NCI-H2171 (cell line): ENCODE results near the gene GATA3.

Source experiments
- DNase-seq: peaks from one replicate; lab custom pipeline; 2025; lab: John Stamatoyannopoulos, UW

The GATA3 gene

DNA sequence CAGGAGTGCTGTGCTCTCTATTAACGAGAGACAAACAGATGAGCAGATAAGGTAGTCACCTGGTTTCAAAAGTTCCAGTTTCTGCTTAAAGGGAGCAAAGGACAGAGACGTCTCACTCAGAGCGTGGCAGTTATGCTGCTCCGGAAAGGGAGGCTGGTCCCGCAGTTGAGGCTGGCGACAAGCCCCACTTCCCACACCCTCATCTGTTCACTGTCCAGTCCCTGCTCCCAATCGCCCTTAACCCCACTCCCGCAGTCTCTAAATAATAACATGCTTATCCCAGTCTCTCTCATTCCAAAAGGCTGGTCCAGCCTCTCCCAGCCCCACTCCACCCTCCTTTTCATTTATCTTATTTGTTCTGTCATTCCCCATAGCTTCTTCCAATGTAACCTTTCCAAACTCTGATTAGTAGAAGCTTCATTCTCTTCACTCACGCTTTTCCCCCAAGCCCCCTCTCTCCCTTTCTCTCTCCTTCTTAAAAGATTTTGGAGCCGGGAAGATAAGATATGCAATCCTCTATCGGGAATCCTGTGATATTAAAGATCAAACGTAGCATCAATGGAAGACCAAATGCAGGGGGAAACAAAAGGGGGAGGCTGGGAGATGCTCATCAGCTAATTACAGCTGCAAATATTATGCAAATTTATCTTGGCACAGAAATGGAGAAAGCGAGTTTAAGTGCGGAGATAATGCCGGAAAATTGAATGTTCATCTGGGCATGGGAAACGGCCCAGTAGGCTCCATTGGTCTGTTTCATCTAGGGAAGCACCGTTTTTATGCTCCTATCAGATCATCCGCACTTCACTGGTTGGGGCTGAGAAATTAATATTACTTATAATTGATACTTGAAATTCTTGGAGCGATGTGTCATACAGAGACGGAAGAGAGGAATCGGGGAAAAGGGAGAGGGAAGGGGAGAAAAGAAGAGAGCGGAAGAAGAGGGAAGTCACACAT is 16.3 kb upstream of the GATA3 start:
- DNase-seq = no peak

GRCh38 chr10:8039321-8039881 is 15.1 kb upstream of the GATA3 start:
- no peak for DNase-seq

DNA sequence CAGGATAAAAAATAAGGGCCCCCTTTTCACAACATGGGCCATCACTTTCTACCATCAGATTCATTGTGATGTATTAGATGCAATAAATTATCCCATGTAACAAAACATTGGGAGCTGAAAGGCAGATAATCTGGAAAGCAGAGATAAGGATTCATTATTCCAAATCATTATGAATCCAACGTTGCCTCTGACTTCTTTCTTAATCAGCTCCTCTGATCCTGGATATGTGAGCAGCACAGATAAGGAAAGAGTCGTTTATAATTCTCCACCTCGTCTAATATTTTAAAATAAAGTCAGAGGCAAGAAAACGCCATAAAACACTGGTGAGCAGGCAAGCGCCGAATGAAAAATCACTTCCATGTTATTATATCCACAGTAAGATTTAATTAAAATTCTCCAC is 13.8 kb upstream of the GATA3 start:
- DNase-seq = no peak

DNA sequence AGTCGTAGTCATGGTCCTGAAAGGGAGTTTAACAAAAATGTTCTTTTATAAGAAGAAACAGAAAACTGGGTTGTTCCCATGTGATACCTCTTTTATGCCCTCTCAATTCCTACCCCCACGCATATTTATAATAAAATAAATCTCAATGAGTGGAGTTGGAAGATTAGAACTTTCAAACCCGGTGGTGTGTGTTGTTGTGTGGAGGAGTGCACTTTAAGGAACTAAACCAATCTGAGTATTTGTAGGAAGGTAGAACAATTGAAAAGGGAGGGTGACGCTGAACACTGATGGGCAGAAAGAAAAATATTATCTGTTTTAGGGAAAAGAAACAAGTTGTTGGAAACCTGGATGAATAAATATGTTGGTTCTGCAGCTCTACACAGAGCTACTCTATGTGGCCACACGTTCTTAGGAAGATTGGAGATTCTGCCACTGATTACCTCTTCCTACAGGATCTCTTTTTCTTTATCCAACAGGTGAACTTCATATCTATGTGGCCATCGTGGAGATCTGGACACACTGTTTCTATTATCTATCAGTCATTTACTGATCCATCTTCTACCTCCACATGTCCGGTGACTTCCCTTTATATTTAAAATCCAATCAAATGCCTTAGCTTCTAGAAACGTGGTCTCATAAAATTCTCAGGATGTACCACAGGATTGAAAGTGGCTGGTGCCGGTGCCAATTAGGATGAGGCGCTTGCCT is 13.1 kb upstream of the GATA3 start:
- no peak for DNase-seq

- DNase-seq = no peak
These were observed 12.3 kb upstream of the GATA3 start for GRCh38 chr10:8041992-8042720.

- no peak for DNase-seq
These were observed 11.5 kb upstream of the GATA3 start for GRCh38 chr10:8042721-8043568.

- no peak for DNase-seq
These were observed 10.8 kb upstream of the GATA3 start for GRCh38 chr10:8043569-8044306.

GRCh38 chr10:8044331-8044907 is 10.1 kb upstream of the GATA3 start:
- DNase-seq = no peak

- DNase-seq = no peak
These were observed 9.4 kb upstream of the GATA3 start for GRCh38 chr10:8044908-8045725.

GRCh38 chr10:8045726-8046494 is 8.6 kb upstream of the GATA3 start:
- DNase-seq = no peak

- no peak for DNase-seq
These were observed 6.8 kb upstream of the GATA3 start for GRCh38 chr10:8047452-8048280.

DNA sequence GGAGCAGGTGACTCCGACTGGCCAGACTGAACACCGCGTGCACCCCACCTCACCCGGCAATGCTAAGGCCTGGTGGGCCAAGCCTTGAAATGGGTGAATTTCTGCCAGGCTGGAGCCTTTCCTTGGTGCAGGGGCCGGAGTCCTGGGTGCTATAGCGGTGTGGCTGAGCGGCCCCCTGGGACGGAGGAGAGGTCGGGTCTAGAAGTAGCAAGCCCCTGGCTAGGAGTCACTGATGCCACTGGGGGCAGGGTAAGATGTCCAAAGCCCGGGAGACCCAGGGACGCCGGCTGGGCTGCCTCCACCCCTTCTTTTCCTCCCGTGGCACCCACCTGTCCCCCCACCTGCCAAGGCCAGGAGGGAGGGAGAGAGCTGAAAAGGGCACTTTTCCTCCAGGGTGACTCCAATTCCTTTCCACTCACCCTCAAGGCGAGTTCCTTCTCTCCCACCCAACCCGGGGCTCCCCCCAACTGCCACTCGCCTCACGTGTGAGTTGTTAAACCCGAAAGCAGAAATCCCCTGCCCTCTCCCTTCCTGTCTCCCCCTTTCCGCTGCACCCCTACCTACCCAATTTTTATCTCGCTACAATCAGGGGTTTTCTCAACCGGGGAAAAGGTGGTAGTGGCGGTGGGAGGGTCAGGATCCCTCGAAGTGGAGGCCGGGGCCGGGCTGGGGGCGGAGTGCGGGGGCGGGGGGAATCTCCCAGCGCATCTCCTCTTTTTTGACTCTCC is 6.0 kb upstream of the GATA3 start:
- no peak for DNase-seq

- DNase-seq = no peak
These were observed 5.2 kb upstream of the GATA3 start for GRCh38 chr10:8049045-8049864.

- DNase-seq = no peak
These were observed 4.5 kb upstream of the GATA3 start for GRCh38 chr10:8049865-8050555.

DNA sequence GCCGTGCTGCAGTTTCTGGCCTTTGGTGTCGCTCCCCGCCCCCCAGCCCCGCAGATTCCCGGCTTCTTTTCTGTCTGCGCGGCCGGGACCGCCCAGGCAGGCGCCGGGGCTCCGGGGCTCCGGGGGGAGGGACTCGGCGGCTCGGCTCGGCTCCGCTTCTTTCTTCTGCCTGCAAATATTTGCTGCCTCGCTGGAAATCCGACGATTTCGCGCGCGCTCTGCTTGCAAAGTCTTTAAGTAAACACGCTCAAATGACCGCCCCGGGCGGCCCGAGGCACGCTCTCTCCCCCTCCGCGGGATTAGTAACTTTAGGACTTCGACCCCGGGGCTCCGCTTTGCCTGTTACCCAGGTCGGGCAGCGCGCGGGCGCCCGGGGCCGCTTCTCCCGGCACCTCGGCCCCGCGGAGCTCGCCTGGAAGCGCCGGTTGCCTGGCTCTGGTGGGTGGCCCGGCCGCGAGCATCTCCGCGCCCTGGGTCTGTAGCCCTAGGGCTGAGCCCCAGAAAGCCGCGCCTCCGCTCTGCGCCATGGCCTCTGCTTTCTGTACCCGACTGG is 3.9 kb upstream of the GATA3 start:
- DNase-seq = no peak
